ENCODE data around the gene HBG1.

Gene HBG1

GRCh38 chr11:5245155-5245554 lies 4.5 kb downstream of the HBG1 start:
- DNase-seq = no peak

GRCh38 chr11:5243816-5244180 lies 5.9 kb downstream of the HBG1 start:
- DNase-seq = no peak

- DNase-seq = no peak
Measured at GRCh38 chr11:5242933-5243815, 6.5 kb downstream of the HBG1 start.

- DNase-seq = no peak
Measured at GRCh38 chr11:5242208-5242607, 7.4 kb downstream of the HBG1 start.

GRCh38 chr11:5241458-5241857 lies 8.2 kb downstream of the HBG1 start:
- DNase-seq = no peak

- DNase-seq = no peak
Measured at GRCh38 chr11:5240458-5240857, 9.2 kb downstream of the HBG1 start.

- DNase-seq = no peak
Measured at GRCh38 chr11:5240056-5240455, 9.6 kb downstream of the HBG1 start.

GRCh38 chr11:5239046-5239445 lies 10.6 kb downstream of the HBG1 start:
- no peak for DNase-seq

GRCh38 chr11:5238486-5238885 lies 11.2 kb downstream of the HBG1 start:
- DNase-seq = no peak

GRCh38 chr11:5237420-5237819 lies 12.2 kb downstream of the HBG1 start:
- no peak for DNase-seq

- no peak for DNase-seq
Measured at GRCh38 chr11:5235364-5236095, 14.1 kb downstream of the HBG1 start.

- no peak for DNase-seq
Measured at GRCh38 chr11:5234381-5234834, 15.2 kb downstream of the HBG1 start, which contains the start of gene HBD. HBD (minus strand) TSS chr11:5234483; CDS start chr11:5234433, 50 bp downstream.

- DNase-seq = no peak
Measured at GRCh38 chr11:5233307-5233706, 16.4 kb downstream of the HBG1 start.

- no peak for DNase-seq
Measured at GRCh38 chr11:5232821-5233220, 16.8 kb downstream of the HBG1 start.

GRCh38 chr11:5232176-5232575 lies 17.5 kb downstream of the HBG1 start:
- DNase-seq = no peak

- DNase-seq = no peak
Measured at GRCh38 chr11:5231111-5231510, 18.5 kb downstream of the HBG1 start.

- DNase-seq = no peak
Measured at GRCh38 chr11:5230266-5230665, 19.4 kb downstream of the HBG1 start.

GRCh38 chr11:5229796-5230195 lies 19.9 kb downstream of the HBG1 start:
- no peak for DNase-seq

- DNase-seq = no peak
Measured at GRCh38 chr11:5229356-5229755, 20.3 kb downstream of the HBG1 start.

GRCh38 chr11:5228124-5228523 lies 21.5 kb downstream of the HBG1 start:
- no peak for DNase-seq

GRCh38 chr11:5227681-5228080 lies 22.0 kb downstream of the HBG1 start:
- DNase-seq = no peak

- DNase-seq = no peak
Measured at GRCh38 chr11:5226732-5227310, 22.8 kb downstream of the HBG1 start, which contains the start of gene HBB. HBB (minus strand) TSS chr11:5227071; CDS start chr11:5227021, 50 bp downstream.

- no peak for DNase-seq
Measured at GRCh38 chr11:5225480-5225871, 24.2 kb downstream of the HBG1 start.
